ENCODE data around the gene PELI2. TPM values are rescaled to one million over a fixed set of nuclear protein-coding genes. Genes with fewer than 3 reads are reported as not detected.

PELI2 gene
- total RNA-seq, 1 donor from 2014 or later, result 17.1 TPM

- Histone ChIP-seq H3K4me1 (peaks cover 0 to 15% of the 10 kb centered on the region in 2 donors), H3K27ac (no peak overlapping the region), H3K4me3 (no peak overlapping the region), H3K36me3 (no peaks in the 10 kb centered on the region), H3K27me3 (no peaks in the 10 kb centered on the region), H3K9me3 (no peaks in the 10 kb centered on the region)
- intact Hi-C loops (cut with DNase I), result no loop called here
- DNase-seq (ENCODE audit: low spot score in 2 of 2), result no peak
- TF ChIP-seq CTCF (IDR thresholded peaks at IDR 0.05), result no peak
Measured at GRCh38 chr14:56131004-56131864, 13.0 kb downstream of the PELI2 start.

DNA sequence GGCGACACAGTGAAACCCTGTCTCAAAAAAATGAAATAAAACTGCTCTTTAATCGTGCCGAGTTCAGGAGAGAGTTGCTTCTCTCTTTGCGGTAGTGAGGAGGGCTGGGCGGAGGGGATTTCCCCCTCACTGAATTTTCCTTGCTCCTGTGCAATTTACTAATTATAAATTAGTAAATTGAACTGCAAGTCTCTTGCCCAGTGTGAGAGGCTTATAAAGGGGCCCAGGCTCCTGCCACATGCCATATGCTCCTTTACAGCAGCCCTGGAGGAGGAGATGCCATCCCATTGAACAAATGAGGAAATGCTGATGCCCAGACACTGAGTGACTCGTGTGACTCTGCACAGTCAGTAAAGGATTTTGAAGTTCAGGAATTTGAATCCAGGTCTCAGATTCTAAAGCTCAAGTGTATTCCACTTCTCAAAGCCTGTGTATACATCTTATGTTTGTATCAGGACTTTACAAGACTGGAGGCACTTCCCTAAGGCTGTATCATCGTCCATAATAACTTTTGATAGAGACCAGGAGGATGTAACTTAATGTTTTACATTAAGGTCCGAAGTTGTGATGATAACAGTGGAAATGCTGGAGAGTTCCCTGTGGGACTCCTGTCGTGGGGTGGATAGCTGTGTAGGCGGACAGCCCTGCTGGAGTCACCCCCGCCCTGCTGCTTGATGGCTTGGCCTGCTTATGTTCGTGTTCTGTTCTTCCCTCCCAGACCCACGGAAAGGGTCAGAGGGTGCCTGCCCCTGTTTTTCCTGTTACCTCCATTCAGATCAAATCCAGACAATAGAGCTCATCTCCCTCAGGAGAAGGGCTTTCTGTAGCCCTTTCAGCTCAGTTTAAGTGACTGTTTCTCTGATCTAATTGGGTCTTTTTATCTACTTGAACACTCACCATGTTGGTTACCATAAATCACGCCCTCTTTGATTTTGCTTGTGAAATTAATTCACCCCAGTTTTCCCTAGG lies 13.9 kb downstream of the PELI2 start:
- H3K4me1 ChIP-seq, result peaks cover 0 to 18% of the 10 kb centered on the region in 2 donors
- no peak for TF ChIP-seq CTCF (IDR thresholded peaks at IDR 0.05)
- H3K4me3 ChIP-seq, result no peak overlapping the region
- H3K9me3 ChIP-seq, result no peaks in the 10 kb centered on the region
- H3K27ac ChIP-seq, result no peak overlapping the region
- H3K36me3 ChIP-seq, result no peaks in the 10 kb centered on the region
- intact Hi-C loops (cut with DNase I), result no loop called here
- H3K27me3 ChIP-seq, result no peaks in the 10 kb centered on the region
- DNase-seq (ENCODE audit: low spot score in 2 of 2), result no peak

- Histone ChIP-seq H3K4me3 (no peak overlapping the region), H3K27ac (no peak overlapping the region), H3K4me1 (peaks cover 0 to 21% of the 10 kb centered on the region in 2 donors), H3K27me3 (no peaks in the 10 kb centered on the region), H3K9me3 (no peaks in the 10 kb centered on the region), H3K36me3 (no peaks in the 10 kb centered on the region)
- intact Hi-C loops (cut with DNase I), result no loop called here
- no peak for TF ChIP-seq CTCF (IDR thresholded peaks at IDR 0.05)
- DNase-seq (ENCODE audit: low spot score in 2 of 2), result no peak
Measured at GRCh38 chr14:56133547-56133946, 15.3 kb downstream of the PELI2 start.

GRCh38 chr14:56135001-56135400 lies 16.8 kb downstream of the PELI2 start:
- H3K27me3 ChIP-seq, result no peaks in the 10 kb centered on the region
- H3K27ac ChIP-seq, result no peak overlapping the region
- no peaks in the 10 kb centered on the region for H3K36me3 ChIP-seq
- peaks cover 0 to 13% of the 10 kb centered on the region in 2 donors for H3K4me1 ChIP-seq
- no peaks in the 10 kb centered on the region for H3K9me3 ChIP-seq
- intact Hi-C loops (cut with DNase I), result no loop called here
- no peak for DNase-seq (ENCODE audit: low spot score in 2 of 2)
- H3K4me3 ChIP-seq, result no peak overlapping the region
- no peak for TF ChIP-seq CTCF (IDR thresholded peaks at IDR 0.05)

DNA sequence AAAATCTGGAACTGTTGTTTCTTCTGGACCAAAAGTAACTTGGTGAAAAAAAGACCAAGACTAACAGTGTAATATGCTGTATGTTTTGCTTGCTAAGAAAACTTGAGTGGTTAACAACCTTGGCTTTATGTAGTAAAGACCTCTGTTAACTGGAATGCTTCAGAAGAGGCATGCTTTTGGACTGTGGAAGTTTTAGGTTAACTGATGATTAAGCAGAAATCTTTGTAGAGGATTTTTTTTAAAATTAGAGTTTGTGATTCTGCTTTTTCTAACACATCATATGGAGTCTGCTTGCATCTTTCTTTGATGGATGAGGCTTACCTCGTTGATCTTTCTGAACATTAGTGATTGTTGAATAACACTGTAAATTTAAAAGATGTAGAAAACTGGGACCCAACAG lies 17.5 kb downstream of the PELI2 start:
- TF ChIP-seq CTCF (IDR thresholded peaks at IDR 0.05), result no peak
- intact Hi-C loops (cut with DNase I), result no loop called here
- H3K27me3 ChIP-seq, result no peaks in the 10 kb centered on the region
- no peak for DNase-seq (ENCODE audit: low spot score in 2 of 2)
- H3K4me3 ChIP-seq, result no peak overlapping the region
- H3K27ac ChIP-seq, result no peak overlapping the region
- no peaks in the 10 kb centered on the region for H3K9me3 ChIP-seq
- H3K4me1 ChIP-seq, result peaks cover 0 to 13% of the 10 kb centered on the region in 2 donors
- H3K36me3 ChIP-seq, result no peaks in the 10 kb centered on the region

All from ascending aorta (tissue), 2 donors.